Midbrain (tissue), 1 donor: ENCODE results near the gene LRP2BP.
"Not testable (repeated sequence)": the region's sequence is repeated elsewhere in the genome, so short reads cannot be mapped to it uniquely, and the experiment has no call there.

Experiments used
- DNase-seq: peaks from one replicate; lab custom pipeline; 2025; lab: John Stamatoyannopoulos, UW

Gene LRP2BP

GRCh38 chr4:185395956-185396723 lies 416 bp upstream of the LRP2BP start:
- DNase-seq, result peak; percentile 99

- no peak for DNase-seq
Measured at GRCh38 chr4:185394568-185395237, 1.0 kb downstream of the LRP2BP start.

- DNase-seq, result no peak
Measured at GRCh38 chr4:185392156-185392555, 3.6 kb downstream of the LRP2BP start.

GRCh38 chr4:185390941-185391340 lies 4.8 kb downstream of the LRP2BP start:
- DNase-seq, result no peak

GRCh38 chr4:185387957-185388356 lies 7.8 kb downstream of the LRP2BP start:
- DNase-seq, result no peak

- no peak for DNase-seq
Measured at GRCh38 chr4:185384930-185385331, 10.8 kb downstream of the LRP2BP start.

- no peak for DNase-seq
Measured at GRCh38 chr4:185384061-185384460, 11.7 kb downstream of the LRP2BP start.

GRCh38 chr4:185383451-185383850 lies 12.3 kb downstream of the LRP2BP start:
- no peak for DNase-seq

GRCh38 chr4:185382754-185383153 lies 13.0 kb downstream of the LRP2BP start:
- no peak for DNase-seq

- DNase-seq, result no peak
Measured at GRCh38 chr4:185381288-185382196, 14.2 kb downstream of the LRP2BP start.

- no peak for DNase-seq
Measured at GRCh38 chr4:185380320-185380719, 15.4 kb downstream of the LRP2BP start.

- DNase-seq, result no peak
Measured at GRCh38 chr4:185379326-185380295, 16.1 kb downstream of the LRP2BP start.

- no peak for DNase-seq
Measured at GRCh38 chr4:185378264-185378663, 17.5 kb downstream of the LRP2BP start.

- DNase-seq, result no peak
Measured at GRCh38 chr4:185374573-185374972, 21.2 kb downstream of the LRP2BP start.

- no peak for DNase-seq
Measured at GRCh38 chr4:185374027-185374426, 21.7 kb downstream of the LRP2BP start.

- no peak for DNase-seq
Measured at GRCh38 chr4:185371702-185372101, 24.0 kb downstream of the LRP2BP start.

GRCh38 chr4:185370268-185370949 lies 25.3 kb downstream of the LRP2BP start:
- DNase-seq, result no peak

GRCh38 chr4:185369731-185370130 lies 26.0 kb downstream of the LRP2BP start:
- no peak for DNase-seq

GRCh38 chr4:185364886-185365285 lies 30.8 kb downstream of the LRP2BP start:
- DNase-seq, result no peak

GRCh38 chr4:185363251-185363650 lies 32.5 kb downstream of the LRP2BP start:
- no peak for DNase-seq

- DNase-seq, result not testable (repeated sequence)
Measured at GRCh38 chr4:185362570-185362969, 33.2 kb downstream of the LRP2BP start.
